Thoracic aorta (tissue), 2 donors: ENCODE measurements around the gene RO60. TPM values are rescaled to one million over a fixed set of nuclear protein-coding genes. Genes with fewer than 3 reads are reported as not detected.

ENCODE experiments used
- ATAC-seq: fragments of 150-250 bp; one replicate; pipeline ENCODE4 v1.8.0; 2017; ENCODE audit warnings: low read depth; ENCODE audit not compliant: insufficient number of reproducible peaks, low FRiP score
- DNase-seq: peaks from one replicate; pipeline ENCODE4 v3.0.0-alpha.2; 2020; ENCODE audit warnings: low spot score
- H3K27ac ChIP-seq, 2 donors: fragments of 200-600 bp; sonication (generic); 1 replicate in 1 of 2; 2 replicates in 1 of 2; pipeline ENCODE4 v1.5.1; 2016; ENCODE audit warnings: mild to moderate bottlenecking in 2 of 2, moderate library complexity in 2 of 2
- H3K27me3 ChIP-seq: fragments of 200-600 bp; sonication (generic); replicated peaks from 2 replicates; pipeline ENCODE4 v1.6.0; 2016; ENCODE audit warnings: mild to moderate bottlenecking; ENCODE audit not compliant: insufficient read depth
- H3K36me3 ChIP-seq: fragments of 200-600 bp; sonication (generic); one replicate; pipeline ENCODE4 v1.5.1; 2016
- H3K4me1 ChIP-seq, 2 donors: fragments of 200-600 bp; sonication (generic); 1 replicate in 1 of 2; 2 replicates in 1 of 2; pipeline versions ENCODE4 v1.5.1 to v1.6.0; 2016; ENCODE audit warnings: low read depth in 2 of 2, mild to moderate bottlenecking in 1 of 2; ENCODE audit not compliant: control insufficient read depth in 1 of 2
- H3K4me3 ChIP-seq: fragments of 200-600 bp; sonication (generic); 2 replicates; pipeline ENCODE4 v1.5.1; 2016; ENCODE audit warnings: mild to moderate bottlenecking
- H3K9me3 ChIP-seq: fragments of 200-600 bp; sonication (generic); 2 replicates; pipeline ENCODE4 v1.5.1; 2016
- CTCF ChIP-seq: fragments of 200-600 bp; sonication (generic); IDR thresholded peaks from one replicate; pipeline ENCODE4 v1.5.1; 2019; ENCODE audit warnings: antibody characterized with exemption
- total RNA-seq, 2 donors: library from RNA; depleted of rRNA; stranded (reverse); fragments of >200 nt; gene quantifications; one replicate each; pipeline versions ENCODE4 v1.1.0 to v1.2.3, GENCODE V29; 2016

RO60 gene
- total RNA-seq, 2 donors from 2014 or later = 66.3 to 124 TPM

- H3K36me3 ChIP-seq = no peaks in the 10 kb centered on the region
- no peak overlapping the region for H3K4me3 ChIP-seq
- H3K27ac ChIP-seq = no peak overlapping the region
- no peak for DNase-seq
- H3K27me3 ChIP-seq = no peaks in the 10 kb centered on the region
- no peak for ATAC-seq
- H3K9me3 ChIP-seq = no peaks in the 10 kb centered on the region
- no peak for TF ChIP-seq CTCF
- H3K4me1 ChIP-seq = peaks cover 5 to 16% of the 10 kb centered on the region in 2 donors
These were observed 49.1 kb downstream of the RO60 start for GRCh38 chr1:193108471-193108870.

Other genes with a start within 250 kb of the RO60 start
- 10 to 100 TPM; 21.0 to 40.8 TPM for gene UCHL5, start 252 bp upstream of the RO60 start, total RNA-seq
- gene GLRX2, start 45.8 kb downstream of the RO60 start, total RNA-seq = 1 to 10 TPM; 4.7 to 8.3 TPM
- gene CDC73, start 62.4 kb downstream of the RO60 start, total RNA-seq = 10 to 100 TPM; 61.2 to 62.8 TPM
- gene B3GALT2, start 127.0 kb downstream of the RO60 start, total RNA-seq = under 1 TPM; 0.21 to 0.27 TPM